Coronary artery (tissue), 2 donors: ENCODE results near the gene GLT8D1.

Source experiments
- DNase-seq: peaks from one replicate; pipeline ENCODE4 v3.0.0-alpha.2; 2017; ENCODE audit warnings: low spot score
- H3K27ac ChIP-seq, 2 donors: fragments of 200-600 bp; sonication (generic); one replicate each; pipeline ENCODE4 v1.5.1; 2016 to 2019
- H3K4me3 ChIP-seq: fragments of 200-600 bp; sonication (generic); 2 replicates; pipeline ENCODE4 v1.5.1; 2016; ENCODE audit warnings: mild to moderate bottlenecking, moderate library complexity
- CTCF ChIP-seq: fragments of 200-600 bp; sonication (generic); IDR thresholded peaks from one replicate; pipeline ENCODE4 v1.5.1; 2019; ENCODE audit warnings: antibody characterized with exemption

Gene GLT8D1

DNA sequence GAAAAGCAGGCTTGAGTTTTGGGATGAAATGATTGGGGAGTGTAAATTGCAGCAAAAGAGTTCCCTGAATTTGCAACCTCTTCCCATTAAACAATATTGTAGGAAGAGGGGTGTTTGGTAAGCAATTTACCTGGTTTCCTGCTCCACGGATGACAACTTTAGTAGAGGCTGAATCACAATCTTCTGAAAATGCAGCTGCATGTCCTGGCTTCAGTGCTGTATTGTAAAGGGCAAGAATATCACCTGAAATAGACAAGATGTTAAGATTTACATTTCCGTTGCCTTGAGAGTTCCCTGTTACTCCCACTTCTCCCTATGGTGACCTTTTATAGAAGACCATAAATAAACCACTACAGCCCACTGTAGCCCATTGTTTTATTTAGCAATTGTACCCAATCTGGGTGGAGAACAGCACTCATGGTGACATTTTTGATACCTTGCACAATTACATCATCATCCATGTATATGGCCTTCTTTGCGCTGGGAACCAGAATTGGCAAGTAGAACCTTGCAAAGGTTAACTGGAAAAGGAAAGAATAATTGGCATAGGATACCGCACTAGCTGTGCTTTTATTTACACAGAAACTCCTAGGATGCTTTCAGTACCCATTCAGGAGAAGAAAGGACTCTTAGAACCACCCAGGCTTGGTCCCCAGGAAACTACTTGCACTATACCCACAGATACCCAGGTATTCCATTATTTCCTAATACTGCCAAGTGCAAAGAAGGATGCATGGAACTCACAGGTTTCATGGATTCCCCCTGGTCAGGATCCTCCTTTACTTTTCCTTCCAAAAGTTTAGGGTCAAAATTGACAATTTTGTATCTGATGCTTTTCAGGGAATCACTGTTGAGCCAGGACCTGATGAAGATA lies 9.6 kb downstream of the GLT8D1 start:
- no peak overlapping the region for H3K4me3 ChIP-seq
- DNase-seq: no peak
- H3K27ac ChIP-seq: no peak overlapping the region
- no peak for TF ChIP-seq CTCF

GRCh38 chr3:52694528-52695189 lies 10.9 kb downstream of the GLT8D1 start:
- no peak for TF ChIP-seq CTCF
- Histone ChIP-seq H3K27ac (no peak overlapping the region), H3K4me3 (no peak overlapping the region)
- DNase-seq: no peak

DNA sequence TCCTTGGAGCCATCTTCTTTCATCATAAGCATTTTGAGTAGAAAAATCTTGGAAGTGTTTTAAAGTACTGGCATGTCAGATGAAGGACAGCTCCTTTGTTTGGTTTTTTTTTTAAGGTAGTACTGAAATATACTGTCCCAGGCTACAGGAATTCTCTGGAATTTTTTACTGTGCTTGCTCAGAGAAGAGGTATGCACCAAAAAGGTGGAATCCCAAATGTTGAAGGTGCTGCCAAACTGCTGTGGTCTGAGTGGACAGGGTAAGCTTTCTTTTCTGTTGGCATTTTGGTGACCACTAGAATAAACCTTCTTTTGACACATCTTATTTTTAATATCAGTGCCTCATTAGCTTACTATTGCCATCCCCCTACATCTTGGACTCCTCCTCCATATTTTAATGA lies 12.5 kb downstream of the GLT8D1 start:
- Histone ChIP-seq H3K27ac (no peak overlapping the region), H3K4me3 (no peak overlapping the region)
- no peak for TF ChIP-seq CTCF
- DNase-seq: no peak

- Histone ChIP-seq H3K4me3 (no peak overlapping the region), H3K27ac (no peak overlapping the region)
- no peak for DNase-seq
- no peak for TF ChIP-seq CTCF
These were observed 15.0 kb downstream of the GLT8D1 start for GRCh38 chr3:52690560-52690959.

DNA sequence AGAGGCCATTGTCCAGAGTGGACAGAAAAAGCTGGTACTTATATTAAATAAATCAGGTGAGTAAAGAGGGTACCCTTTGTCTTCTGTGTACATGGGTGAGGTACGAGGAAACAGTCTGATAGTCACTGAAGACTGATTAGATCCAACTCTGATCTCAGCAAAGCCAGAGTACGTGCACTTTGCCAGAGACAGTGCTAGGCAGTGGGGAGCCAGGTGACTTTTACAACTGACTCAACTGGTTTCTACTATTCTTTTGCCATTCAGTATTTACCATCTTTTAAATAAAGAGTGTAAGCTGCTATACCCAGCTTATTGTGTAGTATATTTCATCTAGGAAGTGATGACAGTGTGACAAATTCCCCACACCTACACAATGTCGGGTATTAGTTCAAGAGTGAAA lies 16.4 kb downstream of the GLT8D1 start:
- no peak for TF ChIP-seq CTCF
- no peak overlapping the region for H3K4me3 ChIP-seq
- H3K27ac ChIP-seq: no peak overlapping the region
- DNase-seq: no peak

DNA sequence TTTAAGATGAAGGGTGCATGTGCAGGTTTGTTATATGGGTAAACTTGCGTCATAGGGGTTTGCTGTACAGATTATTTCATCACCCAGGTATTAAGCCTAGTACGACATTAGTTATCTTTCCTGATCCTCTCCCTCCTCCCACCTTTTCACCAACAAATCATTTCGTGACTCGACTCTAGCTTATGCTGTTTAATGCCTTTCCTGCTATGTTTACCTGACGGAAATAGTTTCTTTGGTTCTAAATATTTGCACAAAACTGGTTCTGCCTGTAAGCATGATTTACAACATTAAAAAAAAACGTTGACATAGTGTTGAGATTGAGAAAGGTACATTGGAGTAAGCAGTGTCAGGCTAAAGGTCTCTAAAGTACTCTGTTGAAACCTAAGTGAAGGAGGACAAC lies 17.3 kb downstream of the GLT8D1 start:
- no peak for TF ChIP-seq CTCF
- H3K4me3 ChIP-seq: no peak overlapping the region
- DNase-seq: no peak
- H3K27ac ChIP-seq: no peak overlapping the region
